ENCODE data around the gene LMAN2.

DNA sequence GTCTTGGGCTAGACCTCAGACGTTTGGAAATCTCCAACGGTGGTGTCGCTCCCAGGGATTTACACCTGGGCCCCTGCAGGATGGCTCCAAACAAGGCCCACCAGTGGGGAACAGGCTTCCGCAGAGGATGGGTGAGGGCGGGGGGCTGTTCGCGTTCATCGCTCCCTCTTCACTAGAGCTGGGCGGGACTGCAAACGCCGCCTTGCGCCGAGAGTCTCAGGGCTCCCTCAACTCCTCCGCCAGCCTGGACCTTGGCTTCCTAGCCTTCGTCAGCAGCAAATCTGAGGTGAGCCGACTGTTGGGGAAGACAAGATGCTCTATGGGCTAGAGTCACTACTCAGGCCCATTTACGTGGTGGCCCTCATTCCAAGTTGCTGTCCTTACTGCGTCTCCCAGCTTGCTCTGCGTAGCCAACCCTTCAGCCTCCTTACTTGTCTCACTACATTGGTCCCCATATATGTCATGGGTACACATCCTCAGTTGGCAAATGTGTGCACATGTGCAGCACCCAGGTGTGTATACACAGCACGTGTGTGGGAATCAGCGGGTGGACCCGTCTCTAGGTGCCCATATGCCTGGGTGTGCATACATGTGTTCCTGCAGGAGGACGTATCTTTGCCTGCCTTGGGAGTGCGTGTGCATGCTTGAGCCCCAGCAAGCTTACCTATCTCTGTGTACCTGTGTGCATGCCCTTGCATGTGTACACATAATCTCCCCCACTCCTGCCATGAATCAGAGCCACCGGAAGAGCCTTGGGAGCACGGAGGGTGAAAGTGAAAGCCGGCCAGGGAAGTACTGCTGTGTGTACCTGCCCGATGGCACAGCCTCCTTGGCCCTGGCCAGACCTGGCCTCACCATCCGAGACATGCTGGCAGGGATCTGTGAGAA lies 16.8 kb upstream of the LMAN2 start:
- TF ChIP-seq, protein P1, sequence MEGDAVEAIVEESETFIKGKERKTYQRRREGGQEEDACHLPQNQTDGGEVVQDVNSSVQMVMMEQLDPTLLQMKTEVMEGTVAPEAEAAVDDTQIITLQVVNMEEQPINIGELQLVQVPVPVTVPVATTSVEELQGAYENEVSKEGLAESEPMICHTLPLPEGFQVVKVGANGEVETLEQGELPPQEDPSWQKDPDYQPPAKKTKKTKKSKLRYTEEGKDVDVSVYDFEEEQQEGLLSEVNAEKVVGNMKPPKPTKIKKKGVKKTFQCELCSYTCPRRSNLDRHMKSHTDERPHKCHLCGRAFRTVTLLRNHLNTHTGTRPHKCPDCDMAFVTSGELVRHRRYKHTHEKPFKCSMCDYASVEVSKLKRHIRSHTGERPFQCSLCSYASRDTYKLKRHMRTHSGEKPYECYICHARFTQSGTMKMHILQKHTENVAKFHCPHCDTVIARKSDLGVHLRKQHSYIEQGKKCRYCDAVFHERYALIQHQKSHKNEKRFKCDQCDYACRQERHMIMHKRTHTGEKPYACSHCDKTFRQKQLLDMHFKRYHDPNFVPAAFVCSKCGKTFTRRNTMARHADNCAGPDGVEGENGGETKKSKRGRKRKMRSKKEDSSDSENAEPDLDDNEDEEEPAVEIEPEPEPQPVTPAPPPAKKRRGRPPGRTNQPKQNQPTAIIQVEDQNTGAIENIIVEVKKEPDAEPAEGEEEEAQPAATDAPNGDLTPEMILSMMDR (IDR thresholded peaks at IDR 0.05) = no peak
- TF ChIP-seq POLR2A (IDR thresholded peaks at IDR 0.05) = no peak
- no peak for TF ChIP-seq EP300 (IDR thresholded peaks at IDR 0.05)

Data from suprapubic skin (tissue), 3 donors.